ENCODE results near the gene TTC24.
A peak's percentile ranks its signal among the peaks of the same experiment; 100 is the strongest.

TTC24 gene

DNA sequence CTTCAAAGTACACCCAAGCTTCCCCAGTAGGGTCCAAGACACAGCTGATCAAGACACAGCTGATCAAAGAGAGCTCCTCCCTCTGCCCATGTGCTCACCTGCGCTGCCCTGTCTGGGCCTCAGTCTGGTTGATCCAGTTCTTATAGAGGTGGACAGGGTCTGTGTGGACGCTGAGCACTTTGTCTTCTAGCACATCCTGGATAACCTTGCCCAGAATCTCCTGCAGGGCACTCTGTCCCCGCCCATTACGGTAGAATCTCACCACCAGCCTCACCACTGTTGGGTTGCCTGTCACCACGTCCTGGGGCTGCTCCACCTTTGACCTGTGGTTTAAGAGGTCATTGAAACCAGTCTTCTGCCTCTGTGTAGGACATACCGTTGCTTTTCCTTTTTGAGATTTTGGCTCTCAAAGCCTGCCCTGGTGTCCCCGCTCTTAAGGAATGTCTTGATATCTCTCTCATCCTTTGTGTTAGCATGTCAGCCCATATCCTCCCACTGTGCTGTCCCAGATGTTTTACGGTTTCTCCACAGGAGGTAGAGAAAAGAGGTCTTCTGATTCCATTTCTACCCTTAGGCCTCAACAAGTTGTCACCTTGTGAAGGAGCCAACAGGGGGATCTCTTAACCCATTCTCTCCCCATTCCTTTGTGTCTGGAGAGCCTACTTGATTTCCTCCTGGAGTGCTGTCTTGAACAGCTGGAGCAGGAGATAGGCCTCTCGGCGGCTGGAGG lies 40.6 kb upstream of the TTC24 start:
- no peaks in the 10 kb centered on the region for H3K27me3 ChIP-seq (replicated peaks in 2 of 5; ENCODE audit: control insufficient read depth in 4 of 5, insufficient read depth in 5 of 5, low read length in 4 of 5)
- H3K36me3 ChIP-seq (ENCODE audit: control insufficient read depth in 4 of 4, insufficient read depth in 4 of 4, low read length in 3 of 4), result peaks cover 2 to 61% (median 23%) of the 10 kb centered on the region in 4 experiments
- ChIA-PET POLR2A (no interaction called here), CTCF (interaction anchor here (1.1 to 2.3 kb wide), 3 partner anchors 11 to 25 kb away, joined by 3 to 9 read pairs (median 3); no protein-coding TSS in a partner anchor)
- no peaks in the 10 kb centered on the region for H3K9me3 ChIP-seq (ENCODE audit: control extremely low read depth in 1 of 5, control insufficient read depth in 4 of 5, insufficient read depth in 2 of 5, low read depth in 1 of 5, low read length in 4 of 5)
- no peak overlapping the region for H3K27ac ChIP-seq (ENCODE audit: insufficient read depth in 1 of 2, low read depth in 1 of 2, low read length in 2 of 2, poor library complexity in 1 of 2, severe bottlenecking in 2 of 2)
- WGBS (ENCODE audit: insufficient coverage), result 92% methylated on average over 8 of the region's 10 CpGs
- peaks cover 0 to 29% (median 19%) of the 10 kb centered on the region in 4 experiments for H3K4me1 ChIP-seq (ENCODE audit: control extremely low read depth in 1 of 4, control insufficient read depth in 4 of 4, insufficient read depth in 4 of 4, low read length in 3 of 4)
- no peak for DNase-seq
- no peak overlapping the region for H3K4me3 ChIP-seq (ENCODE audit: control insufficient read depth in 1 of 7, extremely low read depth in 1 of 7, insufficient read depth in 4 of 7, low read depth in 2 of 7, low read length in 6 of 7)

DNA sequence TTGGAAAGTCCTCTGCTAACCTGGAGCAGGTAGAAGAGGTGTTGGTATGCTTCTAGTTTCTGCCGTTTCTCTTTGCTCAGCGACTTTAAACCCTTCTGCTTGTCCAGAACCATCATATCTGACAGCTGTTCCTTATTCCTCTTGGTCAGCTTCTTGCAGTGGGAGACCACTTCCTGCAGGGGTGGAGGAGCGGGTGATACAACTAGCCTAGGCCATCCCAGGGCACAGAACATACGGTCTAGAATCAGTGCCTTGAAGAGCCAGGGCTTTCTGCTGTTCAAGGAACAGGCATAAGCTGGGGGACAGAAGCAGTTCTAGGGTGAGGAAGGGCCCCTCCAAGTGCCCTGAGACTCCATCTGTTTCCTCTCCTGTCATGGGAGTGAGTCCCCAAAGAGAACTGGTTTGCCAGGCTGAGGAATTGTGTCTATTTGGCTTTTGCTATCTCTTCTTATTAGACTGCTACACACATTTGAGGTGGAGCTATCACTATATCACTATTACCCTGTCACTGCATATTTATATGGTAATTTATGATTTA lies 39.6 kb upstream of the TTC24 start:
- POLR2A ChIA-PET, result interaction anchor here (0.9 kb wide), 1 partner anchor 15 kb away, joined by 3 read pairs; no protein-coding TSS in a partner anchor
- WGBS (ENCODE audit: insufficient coverage), result 0% methylated on average over 2 of the region's 4 CpGs

DNA sequence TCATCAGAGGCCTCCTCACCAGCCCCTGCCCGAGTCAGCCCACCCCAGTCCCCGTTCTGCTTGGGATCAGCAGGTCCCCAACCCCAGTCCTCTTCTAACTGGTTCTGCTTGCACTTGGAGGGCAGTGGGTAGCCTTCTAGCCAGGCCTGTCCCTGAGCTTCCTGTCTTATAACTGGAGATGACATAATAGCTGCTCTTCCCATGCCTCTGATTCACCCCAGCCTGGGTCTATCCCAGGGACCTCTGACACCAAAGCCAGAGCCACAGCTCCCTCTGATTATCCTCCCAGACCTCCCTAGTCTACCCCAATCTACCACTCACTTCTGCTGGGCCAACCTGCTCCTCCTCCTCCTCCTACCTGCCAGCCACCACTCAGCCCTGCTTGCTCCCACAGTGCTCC lies 38.6 kb upstream of the TTC24 start:
- 100% methylated on average over 1 of the region's 2 CpGs for WGBS (ENCODE audit: insufficient coverage)
- CTCF ChIA-PET, result interaction anchor here (1.0 to 1.4 kb wide), 4 partner anchors 9 to 119 kb away, joined by 3 to 4 read pairs (median 3); no protein-coding TSS in a partner anchor
- no peak overlapping the region for H3K27ac ChIP-seq (ENCODE audit: insufficient read depth in 1 of 2, low read depth in 1 of 2, low read length in 2 of 2, poor library complexity in 1 of 2, severe bottlenecking in 2 of 2)
- peaks cover 0 to 33% (median 19%) of the 10 kb centered on the region in 4 experiments for H3K4me1 ChIP-seq (ENCODE audit: control extremely low read depth in 1 of 4, control insufficient read depth in 4 of 4, insufficient read depth in 4 of 4, low read length in 3 of 4)
- no peaks in the 10 kb centered on the region for H3K9me3 ChIP-seq (ENCODE audit: control extremely low read depth in 1 of 5, control insufficient read depth in 4 of 5, insufficient read depth in 2 of 5, low read depth in 1 of 5, low read length in 4 of 5)
- POLR2A ChIA-PET, result interaction anchor here (0.9 kb wide), 1 partner anchor 16 kb away, joined by 3 read pairs; no protein-coding TSS in a partner anchor
- no peak for DNase-seq
- peaks cover 2 to 50% (median 15%) of the 10 kb centered on the region in 4 experiments for H3K36me3 ChIP-seq (ENCODE audit: control insufficient read depth in 4 of 4, insufficient read depth in 4 of 4, low read length in 3 of 4)
- no peak overlapping the region for H3K4me3 ChIP-seq (ENCODE audit: control insufficient read depth in 1 of 7, extremely low read depth in 1 of 7, insufficient read depth in 4 of 7, low read depth in 2 of 7, low read length in 6 of 7)
- no peaks in the 10 kb centered on the region for H3K27me3 ChIP-seq (replicated peaks in 2 of 5; ENCODE audit: control insufficient read depth in 4 of 5, insufficient read depth in 5 of 5, low read length in 4 of 5)

More for the DNA sequence above, 39.6 kb upstream of the TTC24 start:
- no peaks in the 10 kb centered on the region for H3K9me3 ChIP-seq (ENCODE audit: control extremely low read depth in 1 of 5, control insufficient read depth in 4 of 5, insufficient read depth in 2 of 5, low read depth in 1 of 5, low read length in 4 of 5)
- peak in 2 of 3 donors; percentile 51 to 57 for DNase-seq
- H3K27ac ChIP-seq (ENCODE audit: insufficient read depth in 1 of 2, low read depth in 1 of 2, low read length in 2 of 2, poor library complexity in 1 of 2, severe bottlenecking in 2 of 2), result peak overlapping the region in 1 of 2 experiments; percentile 20
- H3K4me3 ChIP-seq (ENCODE audit: control insufficient read depth in 1 of 7, extremely low read depth in 1 of 7, insufficient read depth in 4 of 7, low read depth in 2 of 7, low read length in 6 of 7), result no peak overlapping the region
- CTCF ChIA-PET, result interaction anchor here (0.5 to 2.3 kb wide), 7 partner anchors 8 to 120 kb away, joined by 3 to 9 read pairs (median 4); no protein-coding TSS in a partner anchor
- H3K27me3 ChIP-seq (replicated peaks in 2 of 5; ENCODE audit: control insufficient read depth in 4 of 5, insufficient read depth in 5 of 5, low read length in 4 of 5), result no peaks in the 10 kb centered on the region
- peaks cover 0 to 33% (median 19%) of the 10 kb centered on the region in 4 experiments for H3K4me1 ChIP-seq (ENCODE audit: control extremely low read depth in 1 of 4, control insufficient read depth in 4 of 4, insufficient read depth in 4 of 4, low read length in 3 of 4)
- peaks cover 2 to 57% (median 19%) of the 10 kb centered on the region in 4 experiments for H3K36me3 ChIP-seq (ENCODE audit: control insufficient read depth in 4 of 4, insufficient read depth in 4 of 4, low read length in 3 of 4)

DNA sequence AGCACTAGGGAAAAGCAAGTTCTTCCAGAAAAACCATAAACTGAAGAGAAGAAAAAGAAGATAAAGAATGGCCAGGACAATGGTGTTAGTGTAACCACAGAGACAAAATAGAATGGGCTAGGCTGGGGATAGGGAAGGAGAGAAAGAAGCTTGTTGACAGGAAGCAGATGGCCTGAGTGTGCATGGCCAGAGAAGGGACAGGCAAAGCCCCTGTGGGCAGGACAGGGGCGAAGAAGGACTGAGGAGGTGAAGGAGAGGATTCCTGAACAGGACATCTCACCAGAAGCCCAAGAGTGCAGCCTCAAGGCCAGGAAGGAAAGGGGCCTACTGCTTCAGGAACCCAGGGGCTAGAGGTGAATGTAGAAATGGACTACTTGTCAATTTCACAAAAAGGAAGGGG lies 36.5 kb upstream of the TTC24 start:
- ChIA-PET POLR2A (interaction anchor here (0.6 kb wide), 1 partner anchor 12 kb away, joined by 3 read pairs; no protein-coding TSS in a partner anchor), CTCF (interaction anchor here (0.6 to 1.8 kb wide), 3 partner anchors 12 to 62 kb away, joined by 3 to 6 read pairs (median 5); no protein-coding TSS in a partner anchor)
- Histone ChIP-seq H3K27me3 (replicated peaks in 2 of 5; ENCODE audit: control insufficient read depth in 4 of 5, insufficient read depth in 5 of 5, low read length in 4 of 5) (no peaks in the 10 kb centered on the region), H3K27ac (ENCODE audit: insufficient read depth in 1 of 2, low read depth in 1 of 2, low read length in 2 of 2, poor library complexity in 1 of 2, severe bottlenecking in 2 of 2) (no peak overlapping the region), H3K9me3 (ENCODE audit: control extremely low read depth in 1 of 5, control insufficient read depth in 4 of 5, insufficient read depth in 2 of 5, low read depth in 1 of 5, low read length in 4 of 5) (no peaks in the 10 kb centered on the region), H3K4me3 (ENCODE audit: control insufficient read depth in 1 of 7, extremely low read depth in 1 of 7, insufficient read depth in 4 of 7, low read depth in 2 of 7, low read length in 6 of 7) (no peak overlapping the region), H3K36me3 (ENCODE audit: control insufficient read depth in 4 of 4, insufficient read depth in 4 of 4, low read length in 3 of 4) (peaks cover 6 to 56% (median 22%) of the 10 kb centered on the region in 4 experiments), H3K4me1 (ENCODE audit: control extremely low read depth in 1 of 4, control insufficient read depth in 4 of 4, insufficient read depth in 4 of 4, low read length in 3 of 4) (peaks cover 0 to 33% (median 19%) of the 10 kb centered on the region in 4 experiments)
- WGBS (ENCODE audit: insufficient coverage), result 40% methylated on average over 1 of the region's 1 CpG
- peak in 2 of 3 donors; percentile 4 to 7 for DNase-seq

DNA sequence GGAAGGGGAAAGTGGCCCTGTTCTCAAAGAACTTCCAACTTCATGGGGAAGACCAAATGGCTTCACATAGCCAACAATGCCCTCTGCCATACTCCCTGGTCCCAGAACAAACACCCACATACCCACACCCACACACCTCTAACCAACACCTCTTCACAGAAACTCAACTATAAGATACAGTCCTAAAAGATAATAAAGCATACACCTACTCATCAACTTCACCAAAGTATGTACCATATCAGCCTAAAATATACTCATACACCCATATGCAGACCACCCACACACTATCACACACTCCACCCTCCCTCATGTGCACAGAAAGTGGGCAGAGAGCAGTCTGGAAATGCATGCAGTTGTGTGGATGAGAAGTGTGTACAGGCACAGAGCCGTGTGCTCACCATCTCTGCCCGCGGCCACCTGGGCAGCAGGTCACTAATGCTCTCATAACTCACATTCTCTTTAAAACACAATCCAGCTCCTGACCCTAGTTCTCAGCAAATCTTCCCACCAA lies 34.9 kb upstream of the TTC24 start:
- POLR2A ChIA-PET, result no interaction called here

DNA sequence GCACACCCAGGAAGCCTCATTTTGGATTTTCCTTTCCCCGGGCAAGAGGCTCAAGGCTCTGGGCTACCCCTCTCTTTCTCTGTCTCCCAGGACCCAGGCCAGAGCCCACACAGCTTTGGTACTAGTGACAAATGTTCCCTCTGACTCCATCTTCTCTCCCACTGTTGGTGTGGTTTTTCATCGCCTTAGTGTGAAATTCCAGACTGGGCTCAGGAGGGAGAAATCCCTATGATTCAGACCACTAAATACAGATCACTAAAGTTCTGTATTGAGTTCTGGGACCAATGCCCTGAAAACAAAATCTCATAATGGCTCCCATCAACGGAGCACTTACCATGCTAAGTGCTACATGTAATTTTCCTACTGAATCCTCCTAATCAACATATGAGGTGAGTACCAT lies 33.3 kb upstream of the TTC24 start:
- WGBS (ENCODE audit: insufficient coverage), result 100% methylated on average over 1 of the region's 3 CpGs

More for the DNA sequence above, 34.9 kb upstream of the TTC24 start:
- CTCF ChIA-PET, result no interaction called here
- no peaks in the 10 kb centered on the region for H3K9me3 ChIP-seq (ENCODE audit: control extremely low read depth in 1 of 5, control insufficient read depth in 4 of 5, insufficient read depth in 2 of 5, low read depth in 1 of 5, low read length in 4 of 5)
- H3K4me3 ChIP-seq (ENCODE audit: control insufficient read depth in 1 of 7, extremely low read depth in 1 of 7, insufficient read depth in 4 of 7, low read depth in 2 of 7, low read length in 6 of 7), result no peak overlapping the region
- WGBS (ENCODE audit: insufficient coverage), result no CpG with 5 or more reads among the region's 3 CpGs
- peaks cover 9 to 52% (median 21%) of the 10 kb centered on the region in 4 experiments for H3K36me3 ChIP-seq (ENCODE audit: control insufficient read depth in 4 of 4, insufficient read depth in 4 of 4, low read length in 3 of 4)
- peaks cover 0 to 29% (median 17%) of the 10 kb centered on the region in 4 experiments for H3K4me1 ChIP-seq (ENCODE audit: control extremely low read depth in 1 of 4, control insufficient read depth in 4 of 4, insufficient read depth in 4 of 4, low read length in 3 of 4)
- no peak for DNase-seq
- H3K27ac ChIP-seq (ENCODE audit: insufficient read depth in 1 of 2, low read depth in 1 of 2, low read length in 2 of 2, poor library complexity in 1 of 2, severe bottlenecking in 2 of 2), result no peak overlapping the region
- H3K27me3 ChIP-seq (replicated peaks in 2 of 5; ENCODE audit: control insufficient read depth in 4 of 5, insufficient read depth in 5 of 5, low read length in 4 of 5), result no peaks in the 10 kb centered on the region

More for the DNA sequence above, 33.3 kb upstream of the TTC24 start:
- H3K36me3 ChIP-seq (ENCODE audit: control insufficient read depth in 4 of 4, insufficient read depth in 4 of 4, low read length in 3 of 4), result peaks cover 9 to 54% (median 28%) of the 10 kb centered on the region in 4 experiments
- DNase-seq, result no peak
- H3K9me3 ChIP-seq (ENCODE audit: control extremely low read depth in 1 of 5, control insufficient read depth in 4 of 5, insufficient read depth in 2 of 5, low read depth in 1 of 5, low read length in 4 of 5), result no peaks in the 10 kb centered on the region
- CTCF ChIA-PET, result interaction anchor here (1.0 to 2.2 kb wide), 2 partner anchors 11 to 65 kb away, joined by 3 to 5 read pairs; no protein-coding TSS in a partner anchor
- no peak overlapping the region for H3K27ac ChIP-seq (ENCODE audit: insufficient read depth in 1 of 2, low read depth in 1 of 2, low read length in 2 of 2, poor library complexity in 1 of 2, severe bottlenecking in 2 of 2)
- H3K27me3 ChIP-seq (replicated peaks in 2 of 5; ENCODE audit: control insufficient read depth in 4 of 5, insufficient read depth in 5 of 5, low read length in 4 of 5), result no peaks in the 10 kb centered on the region
- H3K4me3 ChIP-seq (ENCODE audit: control insufficient read depth in 1 of 7, extremely low read depth in 1 of 7, insufficient read depth in 4 of 7, low read depth in 2 of 7, low read length in 6 of 7), result no peak overlapping the region
- POLR2A ChIA-PET, result no interaction called here
- H3K4me1 ChIP-seq (ENCODE audit: control extremely low read depth in 1 of 4, control insufficient read depth in 4 of 4, insufficient read depth in 4 of 4, low read length in 3 of 4), result peaks cover 0 to 18% (median 9%) of the 10 kb centered on the region in 4 experiments

Data from common myeloid progenitor, CD34-positive (primary cell).